Fibroblast of lung (primary cell): ENCODE measurements around the gene CFAP97D2. TPM values are rescaled to one million over a fixed set of nuclear protein-coding genes. Genes with fewer than 3 reads are reported as not detected.

Source experiments
- DNase-seq, 2 donors: peaks; one replicate each; pipeline versions ENCODE4 v3.0.0 to v3.0.0-alpha.2; 2010; ENCODE audit warnings: low read depth in 2 of 2
- H2AFZ ChIP-seq: 2 replicates; pipeline ENCODE4 v1.5.1; 2012; ENCODE audit warnings: low read length, control low read depth, inconsistent platforms
- H3K27ac ChIP-seq: 2 replicates; pipeline ENCODE4 v1.5.1; 2011; ENCODE audit warnings: low read length, control low read depth; ENCODE audit not compliant: insufficient read depth
- H3K27me3 ChIP-seq: 2 replicates; pipeline ENCODE4 v1.5.1; 2011; ENCODE audit warnings: mild to moderate bottlenecking, low read length; ENCODE audit not compliant: control insufficient read depth, insufficient read depth
- H3K36me3 ChIP-seq: 2 replicates; pipeline ENCODE4 v1.5.1; 2011; ENCODE audit warnings: low read length; ENCODE audit not compliant: control insufficient read depth, insufficient read depth
- H3K4me1 ChIP-seq: 2 replicates; pipeline ENCODE4 v1.5.1; 2011; ENCODE audit warnings: low read length; ENCODE audit not compliant: control insufficient read depth, insufficient read depth; ENCODE audit errors: extremely low read depth
- H3K4me2 ChIP-seq: 2 replicates; pipeline ENCODE4 v1.5.1; 2011; ENCODE audit warnings: low read length, control low read depth; ENCODE audit not compliant: insufficient read depth; ENCODE audit errors: extremely low read depth
- H3K4me3 ChIP-seq, 4 experiments: fragments of 200-600 bp in 1 of 4; sonication (generic) in 1 of 4; replicated peaks in 1 of 4; 2 replicates each; pipeline ENCODE4 v1.5.1; 2011 to 2016; ENCODE audit warnings: low read length in 4 of 4, low read depth in 3 of 4, mild to moderate bottlenecking in 3 of 4, control low read depth in 2 of 4, inconsistent platforms in 1 of 4, mixed read lengths in 1 of 4; ENCODE audit not compliant: insufficient read depth in 1 of 4; ENCODE audit errors: control extremely low read depth in 1 of 4
- H3K79me2 ChIP-seq: 2 replicates; pipeline ENCODE4 v1.5.1; 2012; ENCODE audit warnings: mild to moderate bottlenecking, low read length, inconsistent platforms; ENCODE audit not compliant: control insufficient read depth, insufficient read depth
- H3K9ac ChIP-seq: 2 replicates; pipeline ENCODE4 v1.5.1; 2011; ENCODE audit warnings: mild to moderate bottlenecking, low read length, control low read depth; ENCODE audit not compliant: insufficient read depth
- H3K9me3 ChIP-seq: 2 replicates; pipeline ENCODE4 v1.5.1; 2012; ENCODE audit warnings: low read depth, low read length; ENCODE audit not compliant: control insufficient read depth, insufficient read depth
- H4K20me1 ChIP-seq: 2 replicates; pipeline ENCODE4 v1.5.1; 2011; ENCODE audit warnings: low read length; ENCODE audit not compliant: control insufficient read depth, insufficient read depth; ENCODE audit errors: extremely low read depth
- EZH2 ChIP-seq: IDR thresholded peaks from 2 replicates; pipeline ENCODE4 v1.5.1; 2012; ENCODE audit warnings: low read length, control low read depth, mild to moderate bottlenecking; ENCODE audit errors: missing control alignments
- polyA plus RNA-seq, 2 donors: library from polyadenylated mRNA; depleted of rRNA in 1 of 2; stranded (reverse) in 1 of 2; unstranded in 1 of 2; fragments of >200 nt; gene quantifications; 2 replicates each; pipeline ENCODE4 v1.2.1, GENCODE V29; 2011 to 2012; ENCODE audit warnings: missing spikeins in 1 of 2
- total RNA-seq: library from RNA; depleted of rRNA; stranded (reverse); fragments of >200 nt; gene quantifications from 2 replicates; pipeline ENCODE4 v1.2.1, GENCODE V29; 2014
- TF ChIP-seq, protein P1 (sequence below), 2 donors: IDR thresholded peaks in 1 of 2; conservative IDR thresholded peaks in 1 of 2; 1 replicate in 1 of 2; 2 replicates in 1 of 2; pipeline ENCODE4 v1.5.1; 2011 to 2012; ENCODE audit warnings: low read length in 2 of 2, control low read depth in 1 of 2, inconsistent platforms in 1 of 2, low read depth in 1 of 2, mild to moderate bottlenecking in 1 of 2

The CFAP97D2 gene
- total and polyA plus RNA-seq, 2 donors (not counting 1 experiment from before 2014, with no cell fraction given) = not detected

GRCh38 chr13:114161644-114162532, 17.2 kb upstream of the CFAP97D2 start:
- H3K9ac ChIP-seq = no peak overlapping the region
- H3K4me3 ChIP-seq = peak overlapping the region in 2 of 4 experiments; percentile 1 to 12
- no peaks in the 10 kb centered on the region for H3K79me2 ChIP-seq
- H3K27me3 ChIP-seq = peaks cover 27% of the 10 kb centered on the region
- H3K9me3 ChIP-seq = no peaks in the 10 kb centered on the region
- peak overlapping the region; percentile 87 for H3K4me2 ChIP-seq
- DNase-seq = peak; percentile 34 to 49
- H3K27ac ChIP-seq = no peak overlapping the region
- H4K20me1 ChIP-seq = no peaks in the 10 kb centered on the region
- H3K4me1 ChIP-seq = peaks cover 2% of the 10 kb centered on the region
- no peaks in the 10 kb centered on the region for H3K36me3 ChIP-seq
- no peak for TF ChIP-seq EZH2
- TF ChIP-seq, protein P1, sequence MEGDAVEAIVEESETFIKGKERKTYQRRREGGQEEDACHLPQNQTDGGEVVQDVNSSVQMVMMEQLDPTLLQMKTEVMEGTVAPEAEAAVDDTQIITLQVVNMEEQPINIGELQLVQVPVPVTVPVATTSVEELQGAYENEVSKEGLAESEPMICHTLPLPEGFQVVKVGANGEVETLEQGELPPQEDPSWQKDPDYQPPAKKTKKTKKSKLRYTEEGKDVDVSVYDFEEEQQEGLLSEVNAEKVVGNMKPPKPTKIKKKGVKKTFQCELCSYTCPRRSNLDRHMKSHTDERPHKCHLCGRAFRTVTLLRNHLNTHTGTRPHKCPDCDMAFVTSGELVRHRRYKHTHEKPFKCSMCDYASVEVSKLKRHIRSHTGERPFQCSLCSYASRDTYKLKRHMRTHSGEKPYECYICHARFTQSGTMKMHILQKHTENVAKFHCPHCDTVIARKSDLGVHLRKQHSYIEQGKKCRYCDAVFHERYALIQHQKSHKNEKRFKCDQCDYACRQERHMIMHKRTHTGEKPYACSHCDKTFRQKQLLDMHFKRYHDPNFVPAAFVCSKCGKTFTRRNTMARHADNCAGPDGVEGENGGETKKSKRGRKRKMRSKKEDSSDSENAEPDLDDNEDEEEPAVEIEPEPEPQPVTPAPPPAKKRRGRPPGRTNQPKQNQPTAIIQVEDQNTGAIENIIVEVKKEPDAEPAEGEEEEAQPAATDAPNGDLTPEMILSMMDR (conservative IDR thresholded peaks at IDR 0.05 in 1 of 2, IDR thresholded peaks at IDR 0.05 in 1 of 2; ENCODE audit: low read depth in 1 of 2, low read length in 2 of 2) = no peak
- H2AFZ ChIP-seq = peak overlapping the region; percentile 85

GRCh38 chr13:114162533-114162922, 16.5 kb upstream of the CFAP97D2 start:
- Histone ChIP-seq H3K9me3 (no peaks in the 10 kb centered on the region), H3K79me2 (no peaks in the 10 kb centered on the region), H3K9ac (no peak overlapping the region), H3K4me3 (peak overlapping the region in 1 of 4 experiments; percentile 1), H3K36me3 (no peaks in the 10 kb centered on the region), H3K27ac (no peak overlapping the region), H3K4me2 (peak overlapping the region; percentile 87), H3K27me3 (peaks cover 29% of the 10 kb centered on the region), H3K4me1 (peaks cover 2% of the 10 kb centered on the region), H2AFZ (peak overlapping the region; percentile 85), H4K20me1 (no peaks in the 10 kb centered on the region)
- no peak for TF ChIP-seq EZH2
- TF ChIP-seq, protein P1 (conservative IDR thresholded peaks at IDR 0.05 in 1 of 2, IDR thresholded peaks at IDR 0.05 in 1 of 2; ENCODE audit: low read depth in 1 of 2, low read length in 2 of 2) = no peak
- DNase-seq = no peak

- Histone ChIP-seq H3K4me3 (no peak overlapping the region), H3K36me3 (no peaks in the 10 kb centered on the region), H3K27ac (no peak overlapping the region), H2AFZ (no peak overlapping the region), H3K4me1 (peaks cover 2% of the 10 kb centered on the region), H4K20me1 (no peaks in the 10 kb centered on the region), H3K4me2 (no peak overlapping the region), H3K79me2 (no peaks in the 10 kb centered on the region), H3K9me3 (no peaks in the 10 kb centered on the region), H3K9ac (no peak overlapping the region), H3K27me3 (peaks cover 24% of the 10 kb centered on the region)
- TF ChIP-seq, protein P1 (conservative IDR thresholded peaks at IDR 0.05 in 1 of 2, IDR thresholded peaks at IDR 0.05 in 1 of 2; ENCODE audit: low read depth in 1 of 2, low read length in 2 of 2) = no peak
- TF ChIP-seq EZH2 = no peak
- no peak for DNase-seq
These were observed 15.0 kb upstream of the CFAP97D2 start for GRCh38 chr13:114164053-114164452.
